ENCODE results near the gene ST3GAL2. TPM values are rescaled to one million over a fixed set of nuclear protein-coding genes. Genes with fewer than 3 reads are reported as not detected.

The ST3GAL2 gene
- total and polyA plus RNA-seq, 9 of the 15 experiments (the other 6 are each of a cell fraction or from before 2014, with no cell fraction given) = 1.5 to 108 (median 34.3) TPM

- BruUV-seq (replicated peaks) = no TSS peak
- Histone ChIP-seq H2AFZ (ENCODE audit: low read depth, low read length) (no peak overlapping the region), H3K79me2 (ENCODE audit: control insufficient read depth, insufficient read depth, low read length) (peaks cover 52% of the 10 kb centered on the region), H3K4me3 (peak overlapping the region; percentile 94), H3K36me3 (ENCODE audit: control insufficient read depth, insufficient read depth, low read length) (peaks cover 25% of the 10 kb centered on the region), H3K27me3 (ENCODE audit: control insufficient read depth in 2 of 2, insufficient read depth in 2 of 2, low read length in 2 of 2) (no peaks in the 10 kb centered on the region), H3K9me3 (replicated peaks; ENCODE audit: control insufficient read depth, insufficient read depth, low read depth, low read length) (no peaks in the 10 kb centered on the region), H3K4me1 (replicated peaks in 1 of 2; ENCODE audit: control insufficient read depth in 2 of 2, insufficient read depth in 2 of 2, low read length in 2 of 2) (peaks cover 34 to 38% of the 10 kb centered on the region in 2 experiments), H3K9me1 (ENCODE audit: control insufficient read depth, insufficient read depth, low read length) (no peaks in the 10 kb centered on the region), H4K20me1 (replicated peaks; ENCODE audit: control insufficient read depth, insufficient read depth, low read length) (no peaks in the 10 kb centered on the region), H3K4me2 (ENCODE audit: insufficient read depth, low read length) (peak overlapping the region; percentile 92), H3K9ac (ENCODE audit: insufficient read depth in 1 of 2, low read depth in 2 of 2, low read length in 2 of 2) (peak overlapping the region; percentile 90 to 92), H3K27ac (ENCODE audit: extremely low read depth, low read depth, low read length) (peak overlapping the region; percentile 93)
- in situ Hi-C loops (cut with MboI) (no loop called here), intact Hi-C loops (cut with micrococcal nuclease) (no loop called here)
- ATAC-seq (peak; percentile 6; the same call in 2 of the 3 replicates), FAIRE-seq (no peak), DNase-seq (ENCODE audit: extremely low read depth in 1 of 4, low spot score in 3 of 4) (peak; percentile 41 to 84 (median 67))
- POLR2A ChIA-PET = interaction anchor here (0.5 to 1.5 kb wide), 8 partner anchors 14 to 316 kb away, joined by 3 to 5 read pairs (median 3); no protein-coding TSS in a partner anchor
- CTCF ChIA-PET (ENCODE audit: low intra/inter-chr PET ratio) = interaction anchor here (0.7 kb wide), 1 partner anchor 274 kb away, joined by 3 read pairs; no protein-coding TSS in a partner anchor
- WGBS (ENCODE audit: insufficient coverage, low coverage, missing lambda C conversion rate) = 0% methylated on average over 3 of the region's 39 CpGs
- TF ChIP-seq ZNF436 (CRISPR knock-in tag; IDR thresholded peaks at IDR 0.05) = no peak
- TF ChIP-seq EGR1 (conservative IDR thresholded peaks at IDR 0.05) = no peak
- TF ChIP-seq ZBTB40 (IDR thresholded peaks at IDR 0.05) = no peak
- no peak for TF ChIP-seq ZBTB40 (CRISPR knock-in tag; IDR thresholded peaks at IDR 0.05)
- TF ChIP-seq ZNF717 (CRISPR knock-in tag; IDR thresholded peaks at IDR 0.05) = no peak
- no peak for TF ChIP-seq ZNF431 (CRISPR knock-in tag; IDR thresholded peaks at IDR 0.05)
- no peak for TF ChIP-seq ZNF444 (CRISPR knock-in tag; IDR thresholded peaks at IDR 0.05)
- no peak for TF ChIP-seq EZH2 (IDR thresholded peaks at IDR 0.05; ENCODE audit: borderline replicate concordance, low read depth, low read length)
- peak; percentile 5; the same call in 1 of the 2 replicates for TF ChIP-seq ZFX (CRISPR knock-in tag; IDR thresholded peaks at IDR 0.05)
- TF ChIP-seq ZNF766 (CRISPR knock-in tag; conservative IDR thresholded peaks at IDR 0.05) = no peak
- no peak for TF ChIP-seq FOSL1 (tag; conservative IDR thresholded peaks at IDR 0.05)
- no peak for TF ChIP-seq CC2D1A (IDR thresholded peaks at IDR 0.05)
- no peak for TF ChIP-seq ADNP (tag; IDR thresholded peaks at IDR 0.05)
- no peak for TF ChIP-seq GABPB1 (CRISPR knock-in tag; IDR thresholded peaks at IDR 0.05)
- no peak for TF ChIP-seq HDAC3 (IDR thresholded peaks at IDR 0.05; ENCODE audit: borderline replicate concordance, partially characterized antibody)
- TF ChIP-seq ETV5 (CRISPR knock-in tag; IDR thresholded peaks at IDR 0.05; ENCODE audit: low read depth) = no peak
- TF ChIP-seq TCF3 (CRISPR knock-in tag; IDR thresholded peaks at IDR 0.05) = no peak
These were observed 323 bp downstream of the ST3GAL2 start for GRCh38 chr16:70438585-70438968.

All from K562 (cell line).